GM18867 (cell line): ENCODE data around the gene CTPS1.

ENCODE experiments used
- ATAC-seq: cut with Tn5 transposase; IDR thresholded peaks from one replicate; pipeline ENCODE4 v1.9.1; 2021; ENCODE audit warnings: mild to moderate bottlenecking, moderate library complexity; ENCODE audit not compliant: unreplicated experiment

CTPS1 gene

DNA sequence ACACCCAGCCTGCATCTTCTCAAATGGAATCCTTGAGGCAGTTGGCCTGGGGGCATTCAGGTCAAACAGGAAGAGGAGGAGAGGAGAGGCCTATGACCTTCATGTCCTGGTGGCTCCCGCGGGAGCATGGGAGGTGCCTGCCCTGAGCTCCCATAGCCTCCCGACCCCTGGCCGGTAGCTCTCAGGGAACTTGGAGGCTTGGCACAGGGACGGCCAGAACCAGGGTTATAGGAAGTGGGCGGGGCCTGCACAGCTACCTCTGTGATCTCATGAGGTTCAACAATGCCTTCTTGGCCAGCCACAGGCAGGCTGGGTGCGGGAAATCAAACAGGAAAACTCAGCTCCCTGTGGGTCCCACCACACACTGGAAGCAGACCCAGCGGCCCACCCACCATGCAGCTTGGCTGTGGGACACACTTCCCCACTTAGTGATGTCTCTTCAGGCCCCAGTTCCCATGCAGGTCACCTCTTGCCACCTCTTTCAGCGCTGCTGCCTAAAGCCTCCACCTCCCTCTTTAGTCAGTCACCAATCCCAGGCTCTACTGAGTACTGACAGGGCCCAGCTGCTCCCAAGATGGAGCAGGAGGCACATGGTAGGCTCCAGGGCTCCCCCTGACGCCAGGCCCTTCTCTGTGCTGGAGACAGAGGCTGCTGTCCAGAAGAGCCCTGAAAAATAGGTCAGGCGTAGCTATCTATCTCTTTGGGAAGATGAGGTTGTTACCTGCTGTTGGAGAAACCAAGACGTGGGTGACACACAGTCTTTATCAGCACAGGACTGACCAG lies 42.2 kb downstream of the CTPS1 start, which contains the start of gene SLFNL1:
SLFNL1 (minus strand) TSS at position 200 of the 783 bp plus-strand sequence. CDS start 1,065 bp downstream, outside the sequence.
- no peak for ATAC-seq

DNA sequence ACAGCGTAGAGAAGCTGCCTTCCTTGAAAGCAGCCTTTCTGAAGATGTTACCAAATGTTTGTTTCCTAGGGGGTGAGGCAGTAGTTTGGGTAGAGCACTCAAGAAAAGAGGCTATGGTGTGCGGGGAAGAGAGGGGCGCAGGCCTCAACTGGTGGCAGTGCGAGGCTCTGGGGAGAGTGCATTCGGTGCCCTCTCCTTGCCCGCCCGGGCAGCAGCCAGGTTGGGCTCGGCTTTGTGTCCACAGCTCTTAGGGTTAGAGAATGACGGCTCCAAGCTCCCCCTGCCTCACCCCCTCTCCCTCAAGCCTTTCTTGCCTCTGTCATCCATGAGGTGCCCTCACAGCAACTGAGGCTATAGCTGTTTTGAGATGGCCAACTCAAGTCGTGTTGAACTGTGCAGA lies 42.9 kb downstream of the CTPS1 start:
- ATAC-seq: no peak

DNA sequence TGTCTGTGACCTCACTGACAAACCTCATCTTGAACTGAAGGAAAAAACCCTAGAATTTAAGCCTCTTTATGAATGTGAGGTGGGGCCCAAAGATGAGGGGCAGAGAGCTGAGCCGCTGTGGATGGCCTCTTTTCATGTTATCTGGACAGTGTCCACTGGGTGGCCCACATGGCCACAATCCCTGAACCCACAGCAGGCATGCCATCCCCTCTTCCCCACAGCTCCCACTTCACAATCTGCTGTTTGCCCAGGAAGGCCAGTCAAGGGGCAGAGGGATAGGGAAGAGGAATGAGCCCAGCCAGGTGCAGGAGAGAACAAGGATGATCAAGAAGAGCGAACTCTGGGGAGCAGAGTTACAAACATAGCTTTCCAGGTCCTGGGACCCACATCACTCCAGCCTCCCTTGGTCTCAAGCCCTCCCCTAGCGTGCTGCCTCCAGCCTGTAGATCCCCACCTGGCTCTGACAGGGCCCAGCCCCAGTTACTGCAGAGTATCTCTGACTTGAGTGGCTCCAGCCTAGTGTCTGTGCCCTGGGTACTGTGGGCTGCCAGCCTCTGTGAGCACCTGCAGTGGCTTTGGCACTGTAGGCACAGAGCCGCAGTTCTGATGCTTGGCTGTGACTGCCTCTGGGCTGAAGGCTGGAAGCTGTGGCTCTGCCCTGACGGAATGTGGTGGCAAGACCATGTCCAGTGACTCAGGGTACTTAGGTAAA lies 43.9 kb downstream of the CTPS1 start:
- ATAC-seq: no peak

DNA sequence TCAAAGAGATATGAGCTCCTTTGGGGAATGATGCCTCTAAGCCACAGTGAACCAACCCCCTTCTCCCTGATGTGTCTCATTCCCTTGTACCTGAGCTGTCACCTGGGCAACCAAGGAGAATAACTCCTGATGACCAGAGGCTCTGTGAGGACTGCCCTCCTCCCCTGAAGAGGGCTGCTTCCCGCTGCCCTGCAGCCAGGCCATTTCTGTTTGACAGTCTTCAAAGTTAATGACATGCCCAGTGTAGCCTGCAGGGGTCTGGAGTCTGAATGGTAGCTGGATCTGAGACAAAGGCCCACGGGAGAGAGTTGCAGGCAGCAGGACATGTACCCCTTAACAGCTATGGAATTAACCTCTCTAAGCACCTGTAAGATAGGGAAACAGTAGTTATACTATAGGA lies 45.5 kb downstream of the CTPS1 start:
- no peak for ATAC-seq

DNA sequence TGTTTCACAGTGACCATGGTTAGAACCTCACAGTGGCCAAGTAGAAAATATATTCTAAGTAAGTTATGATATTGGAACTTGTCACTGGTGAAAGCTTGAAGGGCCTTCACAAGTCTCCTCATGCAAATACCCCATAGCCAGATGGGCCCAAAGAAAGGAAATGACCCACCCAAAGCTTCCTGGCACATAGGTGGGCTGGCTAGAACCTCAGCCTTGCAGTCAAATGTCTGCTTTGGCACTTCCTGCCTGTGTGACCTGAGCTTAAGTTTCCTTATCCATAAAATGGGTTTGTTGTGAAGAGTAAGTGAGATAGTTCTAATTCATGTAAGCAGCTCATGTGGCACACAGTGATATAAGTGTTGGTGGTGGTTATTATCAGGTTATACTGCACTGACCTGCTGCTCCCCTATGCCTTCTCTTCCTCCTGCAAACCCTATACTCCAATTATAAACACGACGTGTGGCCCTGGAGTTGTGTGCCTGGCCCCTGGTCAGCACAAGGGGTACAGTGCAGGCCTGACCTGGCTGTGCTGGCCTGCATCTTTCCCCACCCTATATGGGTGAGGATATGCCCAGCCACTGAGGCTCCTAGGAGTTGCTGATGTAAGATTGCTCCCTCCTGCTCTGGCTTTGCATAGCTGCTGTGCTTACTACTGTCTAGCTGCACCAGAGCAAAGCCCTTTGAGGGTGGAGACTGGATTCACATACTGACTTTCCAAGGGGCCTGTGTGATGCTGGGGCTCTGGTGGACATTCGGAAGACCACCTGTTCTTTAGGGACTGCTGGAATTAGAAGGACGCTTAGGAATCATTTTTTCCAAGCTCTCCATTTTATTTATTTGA lies 46.7 kb downstream of the CTPS1 start:
- no peak for ATAC-seq

DNA sequence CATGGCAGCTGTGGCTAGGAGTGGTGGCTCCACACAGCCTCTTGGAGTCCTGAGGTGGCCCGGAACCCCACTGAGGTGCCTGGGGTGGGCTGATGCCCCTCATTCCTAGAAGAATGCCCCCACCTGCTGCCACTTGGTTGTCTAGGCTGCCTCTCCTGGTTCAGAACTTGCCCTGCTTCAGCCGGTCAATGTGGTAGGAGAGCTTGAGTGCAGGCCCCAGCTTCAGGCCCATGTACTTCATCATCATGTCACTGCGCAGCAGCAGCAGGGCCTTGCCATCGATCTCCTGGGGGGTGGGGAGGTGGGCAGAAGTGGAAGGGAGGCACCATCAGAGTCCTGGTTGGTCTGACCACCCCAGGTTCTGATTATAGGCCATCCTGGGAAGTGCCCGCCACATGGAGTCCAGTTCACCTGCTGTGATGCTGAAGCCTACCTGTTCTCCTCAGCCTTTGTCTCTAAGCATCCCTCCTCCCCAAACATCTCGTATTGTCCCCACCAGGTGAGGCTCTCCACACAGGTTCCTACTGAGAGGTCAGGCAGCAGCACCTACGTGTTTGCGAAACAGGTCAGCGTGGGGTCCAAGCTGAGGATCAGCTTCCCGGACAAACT lies 48.6 kb downstream of the CTPS1 start:
- no peak for ATAC-seq

DNA sequence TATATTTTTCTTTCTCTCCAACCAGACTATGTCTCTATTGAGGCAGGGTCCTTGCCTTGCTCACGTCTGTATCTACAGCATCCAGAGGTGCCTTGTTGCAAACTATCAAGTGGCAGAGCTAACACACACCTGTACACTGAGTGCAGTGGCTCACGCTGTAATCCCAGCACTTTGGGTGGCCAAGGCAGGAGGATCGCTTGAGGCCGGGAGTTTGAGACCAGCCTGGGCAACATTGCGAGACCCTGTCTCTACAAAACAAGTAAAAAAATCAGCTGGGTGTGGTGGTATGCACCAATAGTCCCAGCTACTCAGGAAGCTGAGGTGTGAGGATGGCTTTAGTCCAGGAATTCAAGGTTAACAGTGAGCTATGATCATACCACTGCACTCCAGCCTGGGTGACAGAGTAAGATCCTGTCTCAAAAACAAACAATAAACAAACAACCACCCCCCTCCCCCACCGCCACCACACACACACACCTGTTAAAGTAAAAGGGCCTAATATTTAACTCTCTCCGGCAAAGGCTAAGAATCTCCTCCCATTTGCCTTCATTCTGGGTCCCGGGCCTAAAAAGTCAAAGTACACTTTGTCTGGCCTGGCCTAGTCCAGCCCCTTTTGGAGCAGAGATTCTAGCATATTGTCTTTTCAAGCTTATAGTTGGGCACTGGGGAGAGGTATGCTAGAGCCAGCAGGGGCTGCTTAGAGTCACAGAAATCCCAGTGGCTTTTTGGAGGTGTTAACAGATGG lies 51.5 kb downstream of the CTPS1 start:
- ATAC-seq: no peak

DNA sequence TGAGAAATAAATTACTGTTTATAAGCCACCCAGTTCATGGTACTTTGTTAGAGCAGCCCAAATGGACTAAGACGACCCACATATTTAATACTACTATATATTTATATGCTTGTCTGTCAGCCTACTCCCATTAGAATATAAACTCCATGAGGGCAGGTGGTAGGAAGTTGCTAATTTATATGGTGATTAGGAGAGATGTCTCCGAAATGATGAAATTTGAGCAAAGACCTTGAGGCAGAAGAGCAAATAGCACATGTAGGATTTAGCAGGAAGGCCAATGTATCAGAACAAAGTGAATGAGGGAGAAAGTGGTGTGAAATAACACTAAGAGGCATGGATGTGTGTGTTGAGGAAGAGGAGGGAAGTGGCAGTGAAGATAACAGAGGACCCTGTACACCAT lies 52.7 kb downstream of the CTPS1 start:
- ATAC-seq: no peak

DNA sequence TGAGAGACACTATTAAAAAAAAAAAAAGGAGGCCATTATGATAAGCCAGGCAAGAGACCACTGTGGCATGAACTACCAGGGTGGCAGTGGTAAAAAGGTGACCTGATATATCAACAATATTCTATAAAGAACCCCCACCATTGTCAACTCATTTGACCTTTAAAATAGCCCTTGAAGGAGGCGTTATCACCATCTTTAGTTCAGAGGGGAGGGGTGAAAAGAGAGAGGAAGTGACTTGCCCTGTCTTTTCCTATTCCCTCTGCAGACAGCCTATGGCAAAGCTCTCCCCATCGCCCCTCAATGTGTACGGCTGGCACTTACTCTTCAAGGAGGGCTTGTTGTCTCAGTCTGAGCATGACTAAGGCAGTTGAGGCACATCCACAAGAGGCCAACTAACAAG lies 53.8 kb downstream of the CTPS1 start:
- ATAC-seq: no peak

DNA sequence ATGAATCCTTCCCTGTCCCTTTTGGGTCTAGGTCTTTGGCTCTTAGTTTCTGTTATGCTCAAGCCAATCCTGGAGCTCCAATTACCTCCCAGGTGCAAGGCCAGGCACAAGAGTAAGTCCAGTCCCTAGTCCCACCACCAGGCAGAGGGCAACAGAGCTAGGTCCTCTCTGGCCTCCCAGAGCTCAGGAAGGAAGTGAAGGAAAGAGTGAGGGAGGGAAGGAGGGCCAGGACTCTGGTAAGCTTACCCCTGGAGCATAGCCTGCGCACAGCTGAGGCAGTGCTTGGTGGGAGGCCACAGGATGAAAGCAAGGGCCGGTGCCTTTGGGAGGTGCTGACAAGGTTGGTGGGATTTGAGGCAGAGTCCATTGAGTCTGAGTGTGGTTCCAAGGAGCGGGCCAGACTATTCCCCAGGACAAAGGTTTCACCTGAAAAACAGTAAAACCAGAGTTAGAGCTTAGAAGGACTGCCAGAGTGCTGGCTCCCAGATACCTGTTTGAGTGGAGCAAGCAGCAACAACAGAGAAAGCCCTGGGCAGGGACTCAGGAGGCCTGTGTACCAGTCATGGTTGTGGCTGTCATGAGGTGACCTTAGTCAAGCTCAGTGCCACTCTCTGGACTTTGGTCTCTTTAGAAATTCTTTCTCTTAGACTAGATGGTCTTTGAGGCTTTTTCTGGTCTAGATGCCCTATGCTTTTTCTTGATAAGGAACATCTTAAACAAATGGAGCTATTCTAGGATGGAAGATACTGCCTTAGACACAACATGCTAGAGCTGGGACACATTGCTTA lies 57.8 kb downstream of the CTPS1 start:
- no peak for ATAC-seq

DNA sequence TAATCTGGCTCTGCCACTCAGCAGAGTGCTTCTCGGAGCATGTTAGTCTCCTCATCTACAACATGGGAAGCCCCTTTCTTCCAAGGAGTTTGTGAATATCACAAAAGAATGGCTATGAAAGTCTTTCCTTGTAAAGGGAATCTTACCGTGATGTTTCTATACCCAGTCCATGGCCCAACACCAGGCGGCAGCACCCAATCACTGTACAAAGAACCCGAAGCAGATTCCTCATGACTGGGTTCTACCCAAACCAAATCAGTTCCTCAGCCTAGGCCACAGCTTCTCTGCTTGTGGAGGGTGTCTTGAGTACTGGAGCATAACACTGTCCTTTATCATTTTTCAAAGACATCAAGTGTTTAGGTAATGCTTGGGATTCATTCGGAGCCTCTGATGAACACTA lies 58.6 kb downstream of the CTPS1 start:
- no peak for ATAC-seq

DNA sequence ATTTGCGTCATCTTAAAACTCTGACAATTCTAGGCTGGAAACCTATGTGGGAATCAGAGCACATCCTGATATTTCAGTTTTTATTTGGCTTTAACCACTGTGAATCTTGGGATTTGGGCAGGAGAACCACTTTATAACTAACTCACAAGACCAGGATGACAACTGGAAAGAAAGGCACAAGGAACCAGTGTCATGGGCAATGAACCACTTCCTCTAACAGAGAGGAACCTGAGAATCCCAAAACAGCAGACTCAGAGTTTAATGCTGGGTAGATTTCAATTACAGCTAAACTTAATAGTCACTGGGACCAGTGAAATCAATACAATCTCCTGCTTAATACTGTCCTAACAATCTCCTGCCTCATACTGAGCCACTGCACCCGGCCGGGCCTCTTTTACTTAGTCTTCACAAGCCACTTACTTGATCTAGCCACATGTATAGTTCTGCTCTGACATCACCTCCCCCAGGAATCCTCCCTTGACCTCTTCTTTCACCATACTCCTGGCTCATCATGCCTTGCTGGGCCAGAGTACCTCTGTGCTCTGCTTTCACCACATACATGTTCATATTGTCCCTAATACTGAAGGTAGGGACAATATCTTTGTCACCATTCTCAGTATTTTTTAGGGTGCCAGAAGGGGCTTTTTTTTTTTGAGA lies 62.2 kb downstream of the CTPS1 start:
- ATAC-seq: no peak

DNA sequence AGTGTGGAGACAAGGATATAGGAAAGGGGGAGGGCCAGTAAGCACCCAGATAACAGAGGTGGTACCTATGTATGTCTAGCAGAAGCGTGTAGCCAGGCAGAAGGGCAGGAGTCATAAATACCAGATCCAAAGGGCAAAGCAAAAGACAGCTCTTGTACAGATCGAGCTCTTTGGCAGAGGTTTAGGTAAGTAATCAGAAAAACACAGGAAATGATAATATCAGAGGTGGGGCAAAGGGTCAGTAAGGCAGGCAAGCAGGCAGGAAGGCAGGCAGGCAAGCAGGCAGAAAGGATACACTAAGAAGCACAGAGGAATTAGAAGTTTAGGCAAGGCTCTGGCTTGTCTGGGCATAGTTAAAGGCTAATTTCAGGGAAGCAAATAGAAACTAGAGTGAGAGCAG lies 64.7 kb downstream of the CTPS1 start:
- ATAC-seq: no peak

DNA sequence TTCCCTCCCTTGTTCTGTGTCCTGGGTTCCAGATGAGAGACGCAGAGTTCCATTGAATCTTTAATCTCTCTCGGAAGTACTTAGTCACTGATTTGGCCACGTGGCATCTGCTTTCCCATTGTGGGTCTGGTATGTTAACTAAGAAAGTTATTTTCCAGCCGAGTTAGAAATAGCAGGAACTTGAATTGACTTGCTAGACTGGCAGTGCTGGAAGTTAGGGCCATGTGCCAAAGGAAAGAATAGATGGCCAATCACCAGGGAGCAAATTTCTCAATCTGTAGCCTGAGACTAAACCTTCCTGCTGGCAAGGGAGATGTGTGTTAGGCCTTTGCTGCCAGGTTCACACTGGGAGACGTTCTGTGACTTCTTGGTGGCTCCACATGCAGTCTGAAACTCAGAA lies 66.2 kb downstream of the CTPS1 start:
- no peak for ATAC-seq

DNA sequence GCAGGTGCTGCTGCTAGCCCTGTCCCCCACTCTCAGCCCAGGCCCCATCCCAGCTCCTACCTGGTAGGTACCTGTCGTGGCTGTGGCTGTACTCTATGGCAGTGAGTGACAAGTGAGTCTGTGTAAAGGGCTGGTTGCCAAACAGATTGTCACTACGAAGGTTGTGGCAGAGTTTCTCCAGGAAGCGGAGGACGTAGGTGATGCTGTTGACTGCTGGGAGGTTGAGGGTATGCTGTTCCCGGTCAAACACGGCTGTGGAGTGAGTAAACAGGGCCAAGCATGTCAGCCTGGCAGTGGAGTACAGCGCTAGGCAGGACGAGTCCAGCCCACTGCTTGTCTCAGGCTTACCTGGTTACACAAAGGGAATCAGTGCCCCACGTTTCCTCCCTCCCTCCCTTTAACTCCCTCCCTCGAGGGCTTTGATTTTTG lies 66.9 kb downstream of the CTPS1 start:
- ATAC-seq: no peak

DNA sequence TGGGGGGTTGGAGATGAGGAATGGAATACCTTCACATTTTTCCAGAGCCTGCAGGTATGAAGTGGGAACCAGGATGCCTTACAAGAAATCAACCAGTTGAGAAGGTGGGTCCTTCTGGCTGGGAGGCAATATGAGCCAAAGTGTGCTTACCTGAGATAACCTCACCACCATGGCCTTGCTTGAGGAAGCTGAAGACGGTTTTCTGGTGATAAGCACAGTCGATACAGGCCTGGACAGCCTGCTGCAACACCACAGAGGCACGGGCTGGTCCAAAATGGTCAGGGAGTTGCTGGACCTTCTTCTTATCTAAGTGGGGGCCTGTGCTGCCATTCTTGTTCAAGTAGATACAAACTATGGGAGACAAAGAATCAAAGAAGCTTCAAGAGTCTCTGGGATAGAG lies 69.0 kb downstream of the CTPS1 start:
- ATAC-seq: no peak

DNA sequence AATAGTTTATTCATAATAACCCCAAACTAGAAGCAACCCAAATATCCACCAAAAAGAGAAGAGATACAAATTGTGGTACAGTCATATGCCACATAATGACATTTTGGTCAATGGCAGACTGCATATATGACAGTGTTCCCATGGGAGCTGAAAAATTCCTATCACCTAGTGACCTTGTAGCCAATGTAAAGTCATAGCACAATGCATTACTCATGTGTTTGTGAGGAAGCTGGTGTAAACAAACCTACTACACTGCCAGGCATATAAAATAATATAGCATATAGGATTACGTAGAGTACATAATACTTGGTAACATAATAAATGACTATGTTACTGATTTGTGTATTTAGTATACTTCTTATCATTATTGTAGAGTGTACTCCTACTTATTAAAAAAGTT lies 71.5 kb downstream of the CTPS1 start:
- ATAC-seq: no peak

DNA sequence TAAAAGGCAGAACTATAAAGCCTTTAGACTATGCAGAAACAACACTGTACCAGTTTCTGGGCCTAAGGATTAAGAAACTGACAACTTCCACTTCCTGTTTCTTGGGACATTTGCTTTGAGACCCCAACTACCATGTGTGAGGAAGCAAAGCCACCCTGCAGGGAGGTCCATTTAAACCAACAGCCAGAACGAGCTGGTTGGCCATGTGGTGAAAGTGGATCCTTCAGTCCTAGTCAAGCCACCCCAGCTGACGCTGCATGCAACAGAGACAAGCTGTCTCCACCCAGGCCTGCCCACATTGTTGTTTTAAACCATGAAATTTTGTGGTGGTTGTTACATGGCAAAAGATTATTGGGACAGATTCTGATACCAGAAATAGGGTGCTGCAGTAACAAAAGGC lies 73.8 kb downstream of the CTPS1 start:
- ATAC-seq: no peak

DNA sequence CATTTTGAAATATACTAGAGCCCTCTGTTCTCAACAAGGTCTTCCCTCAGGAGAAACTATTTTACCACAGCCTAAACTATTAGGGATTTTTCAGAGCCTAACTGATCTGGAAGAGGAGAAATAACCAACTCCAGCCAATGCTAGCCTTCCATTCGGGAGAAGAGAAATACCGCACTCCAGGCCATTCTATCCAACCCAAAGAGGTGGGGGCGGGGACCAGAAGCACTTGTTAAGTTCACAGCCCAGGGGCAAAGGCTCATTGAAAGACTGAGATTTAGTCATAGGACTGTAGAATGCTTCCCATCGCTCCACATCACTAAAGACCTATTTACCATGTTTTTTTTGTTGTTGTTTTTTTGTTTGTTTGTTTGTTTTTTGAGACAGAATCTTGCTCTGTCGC lies 77.4 kb downstream of the CTPS1 start:
- no peak for ATAC-seq
